Stimulated activated CD8-positive, alpha-beta memory T cell treated with anti-CD3 and anti-CD28 coated beads, Interleukin-12 subunit alpha, Interleukin-12 subunit beta, amount 100 ng/mL, for 1 hour (primary cell): Measurements from ENCODE around the gene EXOC4.

Experiments used
- DNase-seq: peaks from one replicate; pipeline ENCODE4 v3.0.0-alpha.2; 2020; ENCODE audit warnings: low read depth

EXOC4 gene

GRCh38 chr7:133364959-133365690 is 112.2 kb downstream of the EXOC4 start:
- no peak for DNase-seq

DNA sequence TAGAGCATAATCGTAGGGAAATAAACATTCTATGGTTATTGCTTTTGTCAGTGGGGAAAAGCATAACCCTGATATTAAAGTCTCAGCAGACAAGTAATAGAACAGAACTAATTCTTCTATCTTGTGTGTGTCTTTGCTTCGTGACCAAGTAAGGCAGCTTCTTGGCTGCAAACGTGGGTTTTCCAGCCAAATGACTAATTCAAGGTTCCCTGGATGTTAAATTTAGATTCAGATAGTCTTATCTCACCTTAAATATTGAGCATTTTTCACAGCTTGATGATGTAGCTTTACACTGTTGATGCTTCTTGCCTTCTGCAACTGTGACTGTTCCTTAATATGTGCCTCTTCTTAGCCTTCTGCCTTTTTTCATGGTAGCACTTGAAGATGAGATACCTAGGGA is 113.0 kb downstream of the EXOC4 start:
- DNase-seq = no peak

DNA sequence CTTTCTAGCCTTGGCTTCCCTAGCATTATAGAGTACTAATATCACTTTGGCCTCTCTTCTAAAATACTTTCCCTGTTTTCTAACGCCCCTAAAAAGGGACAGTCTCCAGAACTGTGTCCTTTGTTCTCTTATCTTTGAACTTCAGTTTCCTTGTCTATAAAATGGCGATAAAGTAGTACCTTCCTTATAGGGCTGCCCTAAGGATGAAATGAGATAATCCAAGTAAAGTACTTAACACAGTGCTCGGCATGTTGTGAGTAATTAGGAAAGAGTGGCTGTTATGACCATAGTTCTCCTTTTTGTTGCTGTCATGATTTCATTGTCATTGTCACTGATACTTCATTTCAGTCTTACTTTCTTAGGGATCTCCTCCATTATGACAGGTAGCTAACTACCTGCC is 114.7 kb downstream of the EXOC4 start:
- DNase-seq = no peak

GRCh38 chr7:133369130-133369529 is 116.3 kb downstream of the EXOC4 start:
- DNase-seq = no peak

- no peak for DNase-seq
Measured at GRCh38 chr7:133371616-133372015, 118.7 kb downstream of the EXOC4 start.

- DNase-seq = no peak
Measured at GRCh38 chr7:133372337-133372736, 119.5 kb downstream of the EXOC4 start.

- DNase-seq = no peak
Measured at GRCh38 chr7:133376514-133376913, 123.6 kb downstream of the EXOC4 start.

- no peak for DNase-seq
Measured at GRCh38 chr7:133381965-133382364, 129.1 kb downstream of the EXOC4 start.

- DNase-seq = no peak
Measured at GRCh38 chr7:133382775-133383559, 130.1 kb downstream of the EXOC4 start.

GRCh38 chr7:133386205-133386604 is 133.3 kb downstream of the EXOC4 start:
- no peak for DNase-seq

DNA sequence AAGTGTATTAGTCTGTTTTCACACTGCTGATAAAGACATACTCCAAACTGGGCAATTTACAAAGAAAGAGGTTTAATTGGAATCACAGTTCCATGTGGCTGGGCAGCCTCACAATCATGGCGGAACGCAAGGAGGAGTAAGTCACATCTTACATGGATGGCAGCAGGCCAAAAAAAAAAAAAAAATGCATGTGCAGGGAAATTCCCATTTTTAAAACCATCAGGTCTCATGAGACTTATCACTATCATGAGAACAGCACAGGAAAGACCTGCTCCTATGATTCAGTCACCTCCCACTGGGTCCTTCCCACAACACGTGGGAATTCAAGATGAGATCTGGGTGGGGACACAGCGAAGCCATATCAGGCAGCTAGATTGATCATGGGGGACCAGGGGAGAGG is 136.8 kb downstream of the EXOC4 start:
- no peak for DNase-seq

GRCh38 chr7:133391206-133391605 is 138.3 kb downstream of the EXOC4 start:
- DNase-seq = no peak

DNA sequence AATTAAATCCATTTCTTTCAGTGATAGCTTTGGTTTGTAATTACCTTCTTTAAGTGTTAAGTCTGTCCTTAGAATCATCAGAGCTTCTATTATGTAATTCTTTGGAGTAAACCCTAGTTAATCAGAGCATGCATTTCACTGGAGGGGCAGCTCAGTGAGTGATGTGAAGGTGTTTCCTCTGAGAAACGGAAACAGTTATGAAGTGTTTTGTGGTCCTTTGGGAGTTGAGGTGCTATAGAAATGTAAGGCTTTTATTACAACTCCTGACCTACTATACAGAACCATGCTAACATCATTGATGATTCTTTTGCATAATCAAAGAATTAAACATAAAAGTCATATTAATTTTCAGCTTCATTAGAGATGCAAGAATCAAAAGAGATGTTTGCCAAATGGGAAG is 141.5 kb downstream of the EXOC4 start:
- DNase-seq = no peak

DNA sequence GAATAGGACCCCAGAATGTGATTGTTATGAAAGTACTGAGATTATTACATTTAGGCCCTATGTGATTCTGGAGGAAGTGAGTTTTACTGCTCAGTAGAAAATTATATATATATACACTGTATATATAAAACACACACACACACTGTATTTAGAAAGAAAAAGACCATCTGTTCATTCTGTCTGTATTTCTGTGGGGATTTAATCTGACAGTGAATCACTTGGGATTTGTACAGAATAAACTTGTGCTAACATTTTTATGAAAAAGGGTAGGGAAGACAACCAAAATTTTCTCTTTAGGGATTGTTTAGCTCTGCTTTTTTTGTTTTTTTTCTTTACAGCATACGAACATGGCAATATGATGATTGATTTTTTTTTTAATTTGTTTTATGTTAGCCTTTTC is 142.7 kb downstream of the EXOC4 start:
- no peak for DNase-seq

- no peak for DNase-seq
Measured at GRCh38 chr7:133398506-133398905, 145.6 kb downstream of the EXOC4 start.

- no peak for DNase-seq
Measured at GRCh38 chr7:133401225-133401624, 148.3 kb downstream of the EXOC4 start.

GRCh38 chr7:133408212-133408611 is 155.3 kb downstream of the EXOC4 start:
- no peak for DNase-seq

DNA sequence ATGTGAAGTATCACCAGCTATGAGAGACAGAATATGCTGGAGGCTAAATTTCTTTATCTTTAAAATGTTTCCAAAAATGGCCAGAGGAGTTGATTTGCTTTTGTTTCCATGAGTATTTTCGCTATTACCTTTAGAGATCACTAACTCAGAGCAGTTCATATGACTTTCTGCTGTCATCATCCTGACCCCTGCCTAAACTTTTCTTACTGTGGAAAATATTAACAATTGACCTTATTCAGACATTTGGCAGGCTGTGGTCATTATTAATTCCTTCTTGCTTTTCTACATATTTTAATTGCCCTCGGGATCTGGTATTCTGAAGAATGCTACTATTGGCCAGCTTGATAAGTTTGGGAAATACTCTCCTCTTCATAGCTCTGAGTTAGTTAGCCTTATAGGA is 156.5 kb downstream of the EXOC4 start:
- DNase-seq = no peak

DNA sequence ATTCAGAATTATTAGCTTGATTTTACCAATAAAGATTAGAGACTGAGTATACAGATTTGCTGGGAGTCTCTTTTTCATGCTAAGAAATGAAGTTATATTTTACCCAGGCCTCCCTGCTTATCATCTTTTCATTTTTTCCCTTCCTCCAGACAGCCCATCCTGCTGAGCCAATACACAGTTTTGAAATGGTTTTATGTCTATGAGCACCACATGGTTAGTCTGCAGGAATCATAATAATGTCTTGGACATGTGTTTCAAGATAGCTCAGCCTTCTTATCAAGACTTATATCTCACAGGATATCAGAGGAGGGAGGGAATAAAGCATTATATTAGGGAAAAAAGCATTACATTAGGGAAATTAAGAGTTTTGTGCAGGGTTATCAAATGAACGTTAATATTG is 157.1 kb downstream of the EXOC4 start:
- DNase-seq = no peak

GRCh38 chr7:133411395-133411794 is 158.5 kb downstream of the EXOC4 start:
- no peak for DNase-seq

- DNase-seq = no peak
Measured at GRCh38 chr7:133412942-133413341, 160.1 kb downstream of the EXOC4 start.

- DNase-seq = no peak
Measured at GRCh38 chr7:133419041-133419440, 166.2 kb downstream of the EXOC4 start.

DNA sequence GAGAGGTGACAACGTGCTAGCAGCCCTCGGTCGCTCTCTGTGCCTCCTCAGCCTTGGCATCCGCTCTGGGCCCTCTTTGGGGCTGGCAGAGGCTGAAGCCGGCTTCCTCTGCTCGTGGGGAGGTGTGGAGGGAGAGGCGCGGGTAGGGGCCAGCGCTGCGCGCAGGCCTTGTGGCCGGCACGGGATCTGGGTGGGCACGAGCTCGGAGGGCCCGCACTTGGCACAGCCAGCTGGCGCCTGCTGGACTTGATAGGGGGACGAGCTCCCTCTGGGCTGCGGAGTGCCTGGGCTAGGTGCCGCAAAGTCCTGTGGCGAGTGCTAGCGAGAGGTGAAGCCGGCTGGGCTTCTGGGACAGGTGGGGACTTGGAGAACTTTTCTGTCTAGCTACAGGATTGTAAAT is 170.7 kb downstream of the EXOC4 start:
- no peak for DNase-seq

GRCh38 chr7:133428326-133428725 is 175.4 kb downstream of the EXOC4 start:
- DNase-seq = no peak
